ENCODE measurements around the gene RAB11FIP3. TPM values are rescaled to one million over a fixed set of nuclear protein-coding genes. Genes with fewer than 3 reads are reported as not detected.
"Not testable (repeated sequence)": the region's sequence is repeated elsewhere in the genome, so short reads cannot be mapped to it uniquely, and the experiment has no call there.

Gene RAB11FIP3
- total RNA-seq, 2 experiments from 2014 or later, result 18.7 to 20.4 TPM

DNA sequence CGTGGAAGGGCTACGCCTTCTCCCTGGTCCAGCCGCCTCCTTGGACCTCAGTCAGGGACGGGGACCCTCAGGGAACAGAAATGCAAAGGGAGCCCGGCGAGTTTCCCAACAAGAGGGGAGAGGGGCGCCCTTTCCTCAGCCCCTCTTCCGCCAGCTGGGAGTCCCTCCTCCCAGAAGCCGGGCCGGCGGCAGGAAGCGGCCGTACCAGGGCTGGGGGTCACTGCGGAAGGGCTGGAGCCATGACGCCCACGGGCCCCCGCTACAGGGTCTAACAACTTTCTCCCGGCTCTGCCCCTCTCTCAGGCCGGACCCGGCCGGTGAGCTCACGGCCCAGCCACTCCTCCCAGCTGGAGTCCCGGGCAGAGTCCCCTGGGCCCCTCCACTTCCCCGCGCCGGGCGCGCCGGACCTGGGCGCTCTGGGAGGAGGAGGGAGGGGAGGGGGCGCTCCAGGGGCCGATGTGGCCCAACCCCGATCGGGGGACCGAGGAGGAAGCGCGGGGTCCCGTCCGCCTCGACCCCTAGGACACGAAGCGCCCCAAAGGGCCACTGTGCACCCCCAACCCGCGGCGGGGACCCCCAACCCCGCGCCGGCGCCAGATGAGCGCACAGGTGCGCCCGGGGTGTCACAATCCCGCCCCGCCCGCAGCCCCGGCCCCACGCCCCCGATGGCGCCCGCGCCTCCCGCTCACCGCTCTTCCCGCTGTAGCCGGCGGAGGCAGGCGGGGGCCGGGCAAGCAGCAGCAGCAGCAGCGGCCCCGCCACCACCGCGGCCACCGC, 44.2 kb upstream of the RAB11FIP3 start:
- ChIA-PET CTCF (no interaction called here), POLR2A (interaction anchor here (0.6 to 2.3 kb wide), 7 partner anchors 9 to 163 kb away, joined by 3 to 7 read pairs (median 3); partner anchors contain the start of gene LUC7L)
- TF ChIP-seq, protein P1, sequence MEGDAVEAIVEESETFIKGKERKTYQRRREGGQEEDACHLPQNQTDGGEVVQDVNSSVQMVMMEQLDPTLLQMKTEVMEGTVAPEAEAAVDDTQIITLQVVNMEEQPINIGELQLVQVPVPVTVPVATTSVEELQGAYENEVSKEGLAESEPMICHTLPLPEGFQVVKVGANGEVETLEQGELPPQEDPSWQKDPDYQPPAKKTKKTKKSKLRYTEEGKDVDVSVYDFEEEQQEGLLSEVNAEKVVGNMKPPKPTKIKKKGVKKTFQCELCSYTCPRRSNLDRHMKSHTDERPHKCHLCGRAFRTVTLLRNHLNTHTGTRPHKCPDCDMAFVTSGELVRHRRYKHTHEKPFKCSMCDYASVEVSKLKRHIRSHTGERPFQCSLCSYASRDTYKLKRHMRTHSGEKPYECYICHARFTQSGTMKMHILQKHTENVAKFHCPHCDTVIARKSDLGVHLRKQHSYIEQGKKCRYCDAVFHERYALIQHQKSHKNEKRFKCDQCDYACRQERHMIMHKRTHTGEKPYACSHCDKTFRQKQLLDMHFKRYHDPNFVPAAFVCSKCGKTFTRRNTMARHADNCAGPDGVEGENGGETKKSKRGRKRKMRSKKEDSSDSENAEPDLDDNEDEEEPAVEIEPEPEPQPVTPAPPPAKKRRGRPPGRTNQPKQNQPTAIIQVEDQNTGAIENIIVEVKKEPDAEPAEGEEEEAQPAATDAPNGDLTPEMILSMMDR (IDR thresholded peaks at IDR 0.05), result no peak
- ATAC-seq, result peak; percentile 28
- Mint-ChIP-seq H3K27me3 (no peaks in the 10 kb centered on the region), H3K27ac (no peak overlapping the region), H3K4me1 (ENCODE audit: low read depth) (peaks cover 28% of the 10 kb centered on the region), H3K9me3 (no peaks in the 10 kb centered on the region), H3K4me3 (peak overlapping the region; percentile 70), H3K36me3 (ENCODE audit: low read depth) (no peaks in the 10 kb centered on the region)
- intact Hi-C loops (cut with micrococcal nuclease), result no loop called here
- DNase-seq, result no peak

DNA sequence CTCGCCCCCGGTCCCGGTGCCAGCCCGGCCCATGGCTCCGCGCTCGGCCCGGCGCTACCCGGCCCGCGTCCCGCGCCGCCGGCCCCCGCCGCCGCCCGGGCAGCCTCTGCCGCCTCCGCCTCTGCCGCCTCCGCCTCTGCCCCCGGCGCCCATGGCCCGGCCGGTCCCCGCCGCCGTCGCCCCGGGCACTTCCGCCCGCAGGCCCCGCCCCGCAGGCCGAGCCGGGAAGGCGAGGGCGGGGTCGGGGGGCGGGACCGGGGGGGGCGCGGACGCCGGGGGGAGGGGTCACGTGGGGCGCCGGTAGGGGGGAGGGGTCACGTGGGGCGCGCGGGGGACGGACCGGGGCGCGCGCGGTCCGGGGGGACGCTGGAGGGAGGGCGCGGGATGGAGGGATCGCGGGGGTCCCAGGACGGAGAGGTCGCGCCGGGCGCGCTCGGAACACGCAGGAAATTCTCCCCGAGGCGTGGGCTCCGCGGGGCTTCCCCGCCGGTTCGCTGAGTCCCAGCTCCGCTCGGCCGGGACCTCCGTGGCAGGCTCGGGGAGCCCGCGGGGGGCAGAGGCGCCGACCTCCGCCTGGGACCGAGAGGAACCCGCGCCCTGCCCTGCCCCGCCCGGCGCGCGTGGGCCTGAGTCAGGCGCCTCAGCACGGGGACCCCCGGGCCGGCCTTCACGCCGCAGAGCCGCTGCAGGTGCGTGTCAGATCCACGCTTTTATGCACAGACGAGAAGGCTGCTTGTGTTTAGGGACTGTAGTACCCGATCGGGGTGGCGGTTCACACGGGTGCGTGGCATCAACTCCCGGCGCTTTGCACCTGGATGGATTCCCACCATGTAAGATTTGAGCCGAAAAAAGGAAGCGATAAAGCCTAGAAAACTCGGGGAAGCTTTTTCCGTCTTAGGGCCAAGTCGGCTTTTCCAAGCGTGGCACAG, 43.4 kb upstream of the RAB11FIP3 start, which contains the start of gene PGAP6:
PGAP6 (minus strand) TSS at position 190 of the 929 bp plus-strand sequence; CDS start at position 33, 157 bp downstream.
- ATAC-seq, result peak; percentile 70
- peak within 1 kb of the TSS; percentile 42 for H3K27ac Mint-ChIP-seq
- DNase-seq, result peak; percentile 64
- intact Hi-C loops (cut with micrococcal nuclease), result no loop called here
- TF ChIP-seq, protein P1 (IDR thresholded peaks at IDR 0.05), result no peak
- H3K36me3 Mint-ChIP-seq (ENCODE audit: low read depth), result no peaks in the 10 kb centered on the region
- ChIA-PET POLR2A (interaction anchor here (1.0 to 2.3 kb wide), 5 partner anchors 10 to 153 kb away, joined by 3 to 7 read pairs (median 4); partner anchors contain the start of gene LUC7L), CTCF (no interaction called here)
- H3K4me1 Mint-ChIP-seq (ENCODE audit: low read depth), result peaks cover 28% of the 10 kb centered on the region
- no peaks in the 10 kb centered on the region for H3K9me3 Mint-ChIP-seq
- H3K4me3 Mint-ChIP-seq, result peak within 1 kb of the TSS; percentile 75
- H3K27me3 Mint-ChIP-seq, result no peaks in the 10 kb centered on the region

DNA sequence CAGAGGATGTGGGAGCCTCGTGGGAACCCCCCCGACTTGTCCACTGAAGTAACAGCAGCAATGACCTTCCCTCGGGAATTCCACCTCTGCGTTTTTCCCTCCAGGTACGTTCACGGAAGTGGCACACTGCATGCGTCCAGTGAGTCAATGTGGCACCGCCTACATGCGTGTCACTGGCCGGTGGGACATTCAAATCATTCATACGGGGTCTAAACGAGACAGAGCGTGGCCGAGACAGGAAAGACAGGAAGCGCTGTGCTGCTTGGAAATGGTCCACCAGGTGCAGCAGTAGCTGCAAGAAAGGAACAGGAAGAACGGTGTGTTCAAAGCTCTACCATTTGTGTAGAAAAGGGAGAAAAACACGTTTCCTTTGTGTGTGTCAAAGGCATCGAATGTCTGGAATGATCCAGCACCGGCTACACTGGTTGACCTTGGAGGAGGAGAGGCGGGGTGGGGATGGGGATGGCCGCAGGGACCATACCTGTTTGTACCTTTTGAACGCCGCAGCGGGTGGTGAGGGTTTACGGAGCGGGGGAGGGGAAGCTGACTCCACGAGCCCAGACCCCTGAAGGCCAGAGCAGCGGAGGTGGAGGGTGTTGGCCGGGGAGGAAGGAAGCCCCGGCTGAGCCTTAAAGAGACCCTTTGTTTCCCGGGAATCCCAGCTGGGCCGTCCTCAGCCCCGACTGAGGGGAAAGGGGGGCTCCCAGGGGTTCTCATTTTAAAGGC, 42.0 kb upstream of the RAB11FIP3 start:
- peaks cover 28% of the 10 kb centered on the region for H3K4me1 Mint-ChIP-seq (ENCODE audit: low read depth)
- TF ChIP-seq, protein P1 (IDR thresholded peaks at IDR 0.05), result no peak
- H3K4me3 Mint-ChIP-seq, result peak overlapping the region; percentile 75
- ChIA-PET POLR2A (interaction anchor here (1.0 to 1.5 kb wide), 3 partner anchors 8 to 143 kb away, joined by 3 to 4 read pairs (median 4); no protein-coding TSS in a partner anchor), CTCF (interaction anchor here (1.7 kb wide), 1 partner anchor 318 kb away, joined by 5 read pairs; no protein-coding TSS in a partner anchor)
- H3K27ac Mint-ChIP-seq, result peak overlapping the region; percentile 65
- ATAC-seq (peak; percentile 64), DNase-seq (peak; percentile 81)
- H3K9me3 Mint-ChIP-seq, result no peaks in the 10 kb centered on the region
- intact Hi-C loops (cut with micrococcal nuclease), result no loop called here
- H3K36me3 Mint-ChIP-seq (ENCODE audit: low read depth), result no peaks in the 10 kb centered on the region
- no peaks in the 10 kb centered on the region for H3K27me3 Mint-ChIP-seq

DNA sequence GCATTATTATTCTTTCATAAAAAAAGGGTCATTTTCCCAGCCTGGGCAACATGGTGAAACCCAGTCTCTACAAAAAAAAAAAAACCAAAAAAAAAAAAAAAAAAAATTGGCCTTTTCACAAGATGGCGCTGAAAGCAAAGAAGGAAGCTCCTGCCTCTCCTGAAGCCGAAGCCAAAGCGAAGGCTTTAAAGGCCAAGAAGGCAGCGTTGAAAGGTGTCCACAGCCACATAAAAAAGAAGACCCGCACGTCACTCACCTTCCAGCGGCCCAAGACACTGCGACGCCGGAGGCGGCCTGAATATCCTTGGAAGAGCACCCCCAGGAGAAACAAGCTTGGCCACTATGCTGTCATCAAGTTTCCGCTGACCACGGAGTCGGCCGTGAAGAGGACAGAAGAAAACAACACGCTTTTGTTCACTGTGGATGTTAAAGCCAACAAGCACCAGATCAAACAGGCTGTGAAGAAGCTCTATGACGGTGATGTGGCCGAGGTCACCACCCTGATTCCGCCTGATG, 38.8 kb upstream of the RAB11FIP3 start:
- intact Hi-C loops (cut with micrococcal nuclease), result no loop called here
- Mint-ChIP-seq H3K4me1 (ENCODE audit: low read depth) (peaks cover 23% of the 10 kb centered on the region), H3K4me3 (no peak overlapping the region), H3K9me3 (peaks cover under 1% of the 10 kb centered on the region), H3K36me3 (ENCODE audit: low read depth) (no peaks in the 10 kb centered on the region), H3K27ac (no peak overlapping the region), H3K27me3 (no peaks in the 10 kb centered on the region)
- TF ChIP-seq, protein P1 (IDR thresholded peaks at IDR 0.05), result no peak
- ChIA-PET CTCF (no interaction called here), POLR2A (no interaction called here)
- ATAC-seq (no peak), DNase-seq (no peak)

DNA sequence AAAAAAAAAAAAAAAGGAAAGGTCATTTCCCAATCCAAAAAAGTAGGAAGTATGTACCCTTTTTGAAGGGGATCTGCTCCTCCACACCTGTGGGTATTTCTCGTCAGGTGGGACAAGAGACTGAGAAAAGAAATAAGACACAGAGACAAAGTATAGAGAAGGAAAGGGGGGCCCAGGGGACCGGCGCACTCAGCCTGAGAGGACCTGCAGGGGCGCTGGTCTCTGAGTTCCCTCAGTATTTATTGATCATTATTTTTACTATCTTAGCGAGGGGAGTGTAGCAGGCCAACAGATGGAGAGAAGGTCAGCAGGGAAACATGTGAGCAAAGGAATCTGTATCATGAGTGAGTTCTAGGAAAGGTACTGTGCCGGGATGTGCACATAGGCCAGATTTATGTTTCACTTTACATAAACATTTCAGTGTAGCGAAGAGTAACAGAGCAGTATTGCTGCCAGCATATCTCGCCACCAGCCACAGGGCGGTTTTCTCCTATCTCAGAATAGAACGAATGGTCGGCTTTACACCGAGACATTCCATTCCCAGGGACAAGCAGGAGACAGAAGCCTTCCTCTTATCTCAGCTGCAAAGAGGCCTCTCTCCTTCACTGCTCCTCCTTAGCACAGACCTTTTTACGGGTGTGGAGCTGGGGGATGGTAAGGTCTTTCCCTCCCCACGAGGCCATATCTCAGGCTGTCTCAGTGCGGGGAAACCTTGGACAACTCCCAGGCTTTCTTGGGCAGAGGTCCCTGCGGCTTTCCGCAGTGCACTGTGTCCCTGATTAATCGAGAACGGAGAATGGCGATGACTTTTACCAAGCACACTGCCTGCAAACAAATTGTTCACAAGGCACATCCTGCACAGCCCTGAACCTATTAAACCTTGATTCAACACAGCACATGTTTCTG, 37.4 kb upstream of the RAB11FIP3 start:
- H3K27me3 Mint-ChIP-seq; H3K9me3 Mint-ChIP-seq; CTCF ChIA-PET; H3K27ac Mint-ChIP-seq; DNase-seq; POLR2A ChIA-PET; H3K4me3 Mint-ChIP-seq; intact Hi-C loops (cut with micrococcal nuclease); H3K36me3 Mint-ChIP-seq (ENCODE audit: low read depth); ATAC-seq: not testable (repeated sequence)
- peaks cover 28% of the 10 kb centered on the region for H3K4me1 Mint-ChIP-seq (ENCODE audit: low read depth)

Data from activated CD8-positive, alpha-beta T cell treated with anti-CD3 and anti-CD28 coated beads for 36 hours (primary cell).